ENCODE measurements around the gene CELF2.

The CELF2 gene

DNA sequence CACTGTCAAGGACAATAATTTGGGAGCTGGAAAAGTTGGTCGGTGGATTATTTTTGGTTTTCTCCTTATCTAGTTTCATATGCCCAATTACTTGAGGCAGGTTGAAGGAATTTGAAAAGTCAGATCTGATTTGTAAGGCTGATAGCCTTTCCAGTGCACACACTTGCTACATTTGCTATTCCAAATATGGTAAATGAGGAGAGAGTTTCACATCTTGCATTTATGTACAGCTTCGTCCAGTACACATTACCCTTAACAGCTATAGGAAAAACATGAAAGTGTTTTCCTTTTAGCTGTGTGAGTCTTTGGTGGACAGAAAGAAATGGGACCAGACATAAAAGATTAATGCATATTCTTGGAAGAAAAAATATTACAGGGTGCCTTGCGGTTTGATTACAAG, 201.8 kb downstream of the CELF2 start:
- DNase-seq (ENCODE audit: low spot score), result no peak

DNA sequence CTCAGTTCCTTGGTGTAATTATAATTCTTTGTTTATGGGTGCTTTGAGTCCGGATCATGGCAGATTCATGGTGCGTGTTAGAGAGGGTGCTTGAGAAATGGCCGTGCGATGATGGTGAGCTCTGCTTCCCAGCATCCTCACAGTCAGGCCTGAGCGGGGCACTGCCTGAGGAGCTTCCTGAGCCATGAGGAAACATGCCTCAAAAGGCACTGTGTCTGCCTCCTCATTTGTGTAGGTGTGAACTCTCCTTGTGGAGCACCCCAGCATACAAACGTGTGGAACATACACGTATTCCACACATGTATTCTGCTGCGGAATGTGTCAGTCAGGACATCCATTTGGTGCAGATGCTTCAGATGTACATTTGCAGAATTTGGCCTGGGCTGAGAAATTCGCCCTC, 205.4 kb downstream of the CELF2 start:
- no peak for DNase-seq (ENCODE audit: low spot score)

DNA sequence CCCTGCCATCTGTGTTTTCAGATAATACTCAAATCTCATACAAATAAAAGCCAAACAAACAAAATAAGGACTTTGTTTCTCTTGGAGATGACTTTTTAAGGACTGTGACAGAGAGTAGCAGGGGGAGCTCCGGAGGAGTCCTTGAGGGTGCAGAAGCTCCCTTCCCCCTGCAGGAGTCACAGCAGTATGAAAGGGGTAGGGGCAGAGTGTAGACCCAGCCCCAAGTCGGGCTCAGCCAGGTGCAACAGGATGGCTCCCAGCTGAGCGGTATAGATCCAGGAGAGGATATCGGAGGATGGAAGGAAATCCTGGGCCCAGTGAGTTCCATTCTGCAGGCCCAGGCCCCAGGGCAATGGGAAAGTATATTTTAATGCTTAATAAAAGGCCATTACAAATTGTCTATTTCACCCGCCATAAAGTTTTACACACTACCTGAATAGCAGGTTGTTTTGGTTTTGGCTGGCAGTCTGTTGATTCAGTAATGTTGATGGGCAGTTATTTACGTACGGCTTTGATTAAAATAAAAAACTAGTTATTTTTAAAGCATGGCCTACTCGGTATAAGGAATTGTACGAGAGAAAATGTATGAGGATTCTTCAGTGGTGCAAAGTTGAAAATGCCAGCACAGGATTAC, 206.0 kb downstream of the CELF2 start:
- DNase-seq (ENCODE audit: low spot score), result no peak

DNA sequence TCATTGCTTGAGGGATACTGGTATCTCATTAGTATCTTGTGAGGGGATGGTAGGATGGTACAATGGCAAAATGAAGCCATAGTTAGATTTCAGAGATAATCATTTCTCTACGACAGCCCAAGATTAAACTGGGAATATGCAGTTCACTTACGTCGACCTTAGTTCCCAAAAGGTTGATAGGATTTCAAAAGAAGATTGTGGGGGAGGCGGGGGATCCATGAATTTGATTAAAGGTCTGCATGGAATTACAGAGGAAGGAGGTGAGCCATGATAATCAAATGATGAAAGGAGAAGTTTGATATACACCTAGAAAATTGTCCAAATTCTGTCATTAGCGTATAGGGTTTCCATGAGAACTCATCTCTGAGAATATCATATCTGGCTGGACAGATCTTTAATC, 206.6 kb downstream of the CELF2 start:
- DNase-seq (ENCODE audit: low spot score), result no peak

DNA sequence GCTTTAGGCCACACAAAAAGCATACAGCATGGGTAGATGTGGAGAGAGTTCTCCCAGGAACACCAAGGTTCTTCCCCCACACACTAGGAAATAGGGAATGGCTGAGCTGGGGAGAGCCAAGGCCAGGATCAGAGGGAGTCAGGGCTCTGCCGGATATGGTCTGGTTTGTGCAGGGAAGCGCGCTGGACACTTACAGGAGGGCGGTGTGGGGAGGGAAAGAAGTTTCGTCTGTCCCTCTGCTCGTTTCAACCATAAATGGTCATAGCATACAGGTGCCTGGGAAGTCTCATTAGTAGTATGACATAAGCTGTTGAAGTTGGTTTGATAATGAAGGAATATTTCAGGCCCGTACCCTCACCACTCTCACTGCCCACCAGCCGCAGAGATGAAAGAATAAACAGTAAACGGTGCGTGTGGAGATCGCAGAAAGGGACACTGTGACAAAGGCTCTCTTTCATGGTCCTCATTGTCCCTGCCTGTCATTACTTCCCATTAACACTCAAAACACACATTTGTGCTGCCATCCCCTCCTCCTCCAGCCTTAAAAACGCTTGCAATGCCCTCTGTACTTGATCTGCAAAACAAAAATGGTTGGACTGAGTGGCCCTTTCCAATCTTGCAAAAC, 207.2 kb downstream of the CELF2 start:
- no peak for DNase-seq (ENCODE audit: low spot score)

DNA sequence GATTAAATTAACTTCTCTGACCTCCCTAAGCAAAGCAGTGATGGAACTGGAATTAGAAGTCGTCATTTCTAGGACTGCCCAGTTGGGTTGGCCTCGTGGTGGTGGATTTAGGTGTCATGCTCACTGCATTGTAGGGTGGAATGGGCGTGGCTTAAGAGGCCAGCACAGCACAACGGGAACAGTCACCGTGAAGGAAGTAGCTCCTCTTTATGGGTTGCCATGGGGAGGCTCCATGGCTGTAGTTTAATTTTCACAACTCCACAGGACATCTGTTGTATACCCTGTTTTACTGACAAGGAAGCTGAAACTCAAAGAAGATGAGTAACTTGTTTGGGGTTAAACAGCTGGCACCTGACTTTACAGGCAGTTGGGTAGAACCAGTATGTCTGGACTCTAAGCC, 208.3 kb downstream of the CELF2 start:
- no peak for DNase-seq (ENCODE audit: low spot score)

DNA sequence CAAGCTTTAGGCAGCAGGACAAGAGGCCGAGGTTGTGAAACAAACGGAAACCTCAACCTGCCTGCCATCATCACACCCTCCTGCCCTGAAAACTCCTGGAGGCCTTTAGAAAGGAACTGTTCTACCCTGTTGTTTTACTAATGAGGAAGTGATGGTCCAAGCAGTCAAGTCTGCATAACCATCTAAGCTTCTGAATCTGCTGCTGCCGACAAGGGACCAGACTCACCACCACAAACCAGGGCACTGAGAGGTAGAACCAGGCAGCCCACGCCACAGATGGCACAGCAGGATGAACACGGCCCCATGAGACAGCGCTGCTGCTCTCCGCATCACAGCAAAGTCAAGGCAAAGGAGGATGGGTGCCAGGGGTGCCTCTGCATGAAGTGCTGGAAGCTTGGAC, 209.4 kb downstream of the CELF2 start:
- DNase-seq (ENCODE audit: low spot score), result no peak

DNA sequence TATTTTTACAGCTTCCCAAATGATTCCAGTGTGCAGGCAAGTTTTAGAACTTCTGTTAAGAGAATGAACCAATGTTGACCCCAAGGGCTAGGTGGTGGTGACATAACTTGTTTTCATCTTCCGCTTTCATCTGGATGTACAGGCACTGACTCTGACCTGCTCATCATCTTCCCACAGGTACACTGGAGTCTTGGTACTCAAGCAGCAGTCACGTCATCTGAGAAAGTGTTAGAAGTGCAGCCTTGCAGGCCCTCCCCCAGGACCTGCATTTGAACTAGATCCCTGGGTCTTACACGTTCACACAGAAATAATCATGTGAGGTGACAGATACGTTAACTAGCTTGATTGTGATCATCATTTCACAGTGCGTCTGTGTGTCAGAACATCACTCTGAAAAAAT, 212.2 kb downstream of the CELF2 start:
- no peak for DNase-seq (ENCODE audit: low spot score)

DNA sequence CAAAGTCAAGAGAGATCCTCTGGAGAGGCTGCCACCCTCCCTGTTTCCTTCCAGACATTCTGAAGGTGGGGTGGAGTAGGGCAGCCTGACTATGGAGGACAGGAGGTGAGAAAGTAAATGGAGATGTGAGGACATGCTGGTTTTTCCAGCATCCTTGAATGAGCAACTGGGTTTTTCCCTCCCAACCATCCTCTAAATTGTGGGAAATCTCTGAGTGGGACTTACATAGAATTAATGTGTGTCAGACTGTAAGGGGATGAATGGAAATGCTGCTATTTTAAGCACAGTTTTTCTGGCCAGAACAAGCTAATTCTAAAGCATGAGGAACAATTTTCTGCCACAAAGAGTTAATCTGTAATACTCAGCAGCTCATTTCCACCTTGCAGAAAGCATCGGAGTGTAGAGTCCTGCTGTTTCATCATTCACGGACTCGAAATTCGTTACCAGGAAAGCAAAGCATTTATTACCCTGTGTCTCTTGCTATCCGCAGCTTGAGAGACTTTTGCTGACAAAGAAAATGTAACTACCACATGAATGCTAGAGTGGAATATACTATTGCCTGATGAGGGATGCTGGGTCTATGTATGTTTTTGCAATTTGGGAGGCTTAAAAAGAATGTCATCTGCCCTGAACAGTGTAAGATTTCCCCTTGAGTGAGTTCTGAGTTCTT, 213.0 kb downstream of the CELF2 start:
- DNase-seq (ENCODE audit: low spot score), result no peak

DNA sequence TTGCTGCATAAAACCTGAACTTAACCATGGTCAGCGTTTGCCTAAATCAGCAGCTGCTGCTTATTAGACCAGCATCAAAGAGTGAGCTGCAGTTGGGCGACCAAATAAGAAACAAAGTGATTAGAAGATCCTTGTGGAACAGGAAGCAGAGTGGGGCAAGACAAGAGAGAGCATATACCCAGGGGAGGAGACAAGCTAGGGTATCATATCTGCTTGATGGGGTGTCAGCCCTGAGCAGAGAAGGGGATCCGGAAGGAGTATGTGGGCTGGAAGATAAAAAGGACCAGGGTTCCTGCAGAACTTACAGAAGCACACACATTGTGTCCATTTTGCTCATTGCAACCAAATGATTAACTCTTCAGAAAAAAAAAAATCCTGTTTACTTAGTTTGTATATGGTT, 213.6 kb downstream of the CELF2 start:
- DNase-seq (ENCODE audit: low spot score), result no peak

DNA sequence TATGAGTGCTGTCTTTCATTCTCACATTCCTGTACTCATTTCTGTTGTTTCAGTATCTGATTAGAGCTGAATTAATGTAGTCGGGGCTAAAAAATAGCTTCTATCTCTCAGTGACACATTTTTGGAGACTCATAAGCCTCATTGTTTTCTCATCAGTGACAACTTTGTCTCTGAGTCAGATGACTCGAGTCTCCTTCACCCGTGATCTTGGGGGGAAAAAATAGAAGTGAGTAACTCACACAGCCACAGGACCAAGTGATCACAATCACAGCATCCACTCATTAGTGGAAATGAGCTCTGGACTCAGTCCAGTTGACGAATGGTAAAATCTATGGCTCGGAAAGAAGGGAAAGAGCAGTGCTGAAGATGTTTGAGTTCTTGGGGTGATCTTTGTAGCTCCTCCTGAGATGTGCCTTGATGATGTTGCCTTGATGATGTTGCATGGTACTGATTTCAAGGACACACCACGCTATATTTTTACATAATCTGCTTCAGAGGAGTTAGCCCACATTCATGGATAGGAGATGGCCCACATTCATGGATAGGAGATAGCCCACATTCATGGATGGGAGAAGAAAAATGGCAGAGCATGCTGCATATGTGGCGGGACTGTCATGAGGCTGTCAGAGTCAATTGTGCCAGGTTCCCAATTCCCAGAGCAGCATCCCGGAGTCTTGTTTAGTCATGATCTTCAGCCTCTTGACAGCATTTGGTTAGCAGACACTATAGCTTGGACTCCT, 214.7 kb downstream of the CELF2 start:
- no peak for DNase-seq (ENCODE audit: low spot score)

DNA sequence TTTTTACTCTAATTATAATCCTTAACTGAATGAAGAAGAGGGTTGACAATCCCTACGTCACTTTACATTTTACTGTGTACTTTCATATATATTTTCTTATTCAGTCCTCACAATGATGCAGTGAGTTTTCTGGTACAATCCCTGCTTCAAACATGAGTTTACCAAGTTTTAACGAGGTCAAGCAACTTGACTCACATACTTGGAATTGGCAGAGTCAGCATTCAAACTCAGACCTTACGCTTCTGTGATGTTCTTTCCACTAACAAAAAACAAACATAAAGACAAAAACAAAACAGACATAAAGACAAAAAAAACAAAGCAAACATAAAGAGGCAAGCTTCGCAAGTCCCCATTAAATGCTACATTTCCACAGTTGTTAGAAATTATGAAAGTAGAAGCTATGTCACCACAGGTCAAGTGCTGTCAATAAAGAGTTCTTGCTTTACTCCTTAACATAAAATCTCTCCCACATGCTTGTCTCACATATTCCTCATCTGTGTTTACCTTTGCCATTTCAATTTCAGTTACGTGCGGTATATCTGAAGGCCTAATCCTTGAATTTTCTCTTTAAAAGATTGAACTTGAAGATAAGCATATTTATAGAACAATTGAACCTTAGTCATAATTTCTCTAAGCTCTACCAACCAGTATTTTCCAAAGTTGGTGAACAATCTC, 217.3 kb downstream of the CELF2 start:
- DNase-seq (ENCODE audit: low spot score), result no peak

DNA sequence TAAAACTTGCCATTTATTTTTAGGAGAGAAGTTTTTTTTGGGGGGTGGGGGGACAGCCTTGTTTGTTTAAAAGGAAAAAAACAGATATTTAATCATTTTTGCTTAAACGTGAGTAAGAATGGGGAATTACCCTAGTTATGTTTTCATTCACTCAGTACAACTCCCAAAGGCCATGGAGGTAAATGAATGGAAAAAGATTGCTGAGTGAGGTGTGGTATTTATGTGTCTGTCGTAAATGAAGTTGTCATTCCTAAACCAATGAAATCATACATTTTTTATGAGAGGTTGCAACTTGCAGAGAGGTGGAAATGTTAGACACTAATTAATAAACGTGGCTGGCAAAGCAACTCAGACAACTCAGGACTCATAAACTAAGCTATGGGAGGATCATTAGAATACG, 218.1 kb downstream of the CELF2 start:
- no peak for DNase-seq (ENCODE audit: low spot score)

DNA sequence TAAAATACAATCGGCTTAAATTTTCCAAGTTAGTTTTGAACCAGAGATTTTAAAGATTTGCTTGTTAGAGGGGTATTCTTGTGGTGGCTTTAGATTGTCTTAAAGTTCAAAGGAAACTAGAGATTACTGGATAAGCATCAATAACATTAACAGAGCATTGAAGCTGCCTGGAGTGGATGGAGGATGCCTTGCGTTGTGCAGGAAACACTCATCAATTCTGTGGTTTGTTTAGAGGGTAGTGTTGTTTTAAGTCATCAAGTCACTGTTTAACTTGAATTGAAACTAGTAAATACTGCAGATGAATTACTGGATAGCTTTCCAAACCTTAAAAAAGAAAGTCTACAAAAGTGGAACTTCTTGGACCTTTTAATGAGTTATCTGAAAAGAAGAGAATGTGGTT, 218.6 kb downstream of the CELF2 start:
- no peak for DNase-seq (ENCODE audit: low spot score)

DNA sequence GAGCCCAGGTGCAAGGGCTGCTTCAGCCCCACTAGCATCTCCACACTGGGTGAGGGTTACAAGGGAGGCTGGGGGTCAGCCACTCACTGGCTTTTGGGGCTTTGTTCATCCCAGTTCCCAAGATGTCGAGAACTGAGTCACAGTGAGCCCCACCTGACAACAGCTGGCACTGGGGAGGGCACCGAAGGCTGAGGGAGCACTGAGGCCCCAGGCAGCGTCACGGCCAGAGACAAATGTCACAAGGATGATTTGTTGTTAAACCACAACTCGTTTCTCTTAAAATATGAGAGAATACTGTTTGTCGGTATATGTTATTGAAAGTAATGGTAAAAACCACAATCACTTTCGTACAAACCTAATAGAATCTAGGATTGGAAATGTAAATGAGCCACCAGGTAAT, 219.9 kb downstream of the CELF2 start:
- DNase-seq (ENCODE audit: low spot score), result no peak

DNA sequence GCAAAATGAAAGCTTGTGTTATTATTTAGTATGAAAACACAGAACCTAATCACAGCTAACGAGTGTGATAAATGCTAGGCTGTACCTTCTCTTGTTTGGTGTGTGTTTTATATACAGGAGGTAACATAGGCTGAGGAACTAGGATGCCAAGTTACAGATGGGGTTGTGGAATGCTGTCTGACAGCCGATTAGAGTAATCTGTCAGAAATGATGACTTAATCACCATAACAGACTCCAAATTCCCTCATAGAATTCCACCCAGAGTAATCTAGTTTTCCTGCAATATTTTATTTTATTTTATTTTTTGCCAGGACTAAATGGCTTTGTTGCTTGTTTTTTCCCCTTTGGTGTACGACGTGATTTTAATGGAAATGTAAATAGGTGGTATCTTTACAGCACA, 221.2 kb downstream of the CELF2 start:
- no peak for DNase-seq (ENCODE audit: low spot score)

DNA sequence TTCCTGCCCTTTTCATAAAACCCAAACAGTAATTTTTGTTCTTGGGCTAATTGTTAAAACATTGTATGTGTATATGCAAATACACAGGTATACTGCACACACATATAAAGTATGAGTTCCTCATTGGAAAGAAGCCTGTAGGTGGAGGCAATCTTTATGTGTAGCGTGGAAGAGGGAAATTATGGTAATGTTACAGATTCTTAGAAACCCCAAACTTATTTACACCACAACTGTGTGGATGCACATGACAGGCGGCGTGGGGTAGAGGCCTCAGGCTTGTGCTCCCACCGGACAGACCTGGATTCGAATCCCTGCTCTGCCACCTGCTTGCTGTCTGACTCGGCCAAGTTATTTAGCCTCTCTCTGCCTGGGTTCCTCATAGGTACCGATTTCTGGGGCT, 223.0 kb downstream of the CELF2 start:
- no peak for DNase-seq (ENCODE audit: low spot score)

DNA sequence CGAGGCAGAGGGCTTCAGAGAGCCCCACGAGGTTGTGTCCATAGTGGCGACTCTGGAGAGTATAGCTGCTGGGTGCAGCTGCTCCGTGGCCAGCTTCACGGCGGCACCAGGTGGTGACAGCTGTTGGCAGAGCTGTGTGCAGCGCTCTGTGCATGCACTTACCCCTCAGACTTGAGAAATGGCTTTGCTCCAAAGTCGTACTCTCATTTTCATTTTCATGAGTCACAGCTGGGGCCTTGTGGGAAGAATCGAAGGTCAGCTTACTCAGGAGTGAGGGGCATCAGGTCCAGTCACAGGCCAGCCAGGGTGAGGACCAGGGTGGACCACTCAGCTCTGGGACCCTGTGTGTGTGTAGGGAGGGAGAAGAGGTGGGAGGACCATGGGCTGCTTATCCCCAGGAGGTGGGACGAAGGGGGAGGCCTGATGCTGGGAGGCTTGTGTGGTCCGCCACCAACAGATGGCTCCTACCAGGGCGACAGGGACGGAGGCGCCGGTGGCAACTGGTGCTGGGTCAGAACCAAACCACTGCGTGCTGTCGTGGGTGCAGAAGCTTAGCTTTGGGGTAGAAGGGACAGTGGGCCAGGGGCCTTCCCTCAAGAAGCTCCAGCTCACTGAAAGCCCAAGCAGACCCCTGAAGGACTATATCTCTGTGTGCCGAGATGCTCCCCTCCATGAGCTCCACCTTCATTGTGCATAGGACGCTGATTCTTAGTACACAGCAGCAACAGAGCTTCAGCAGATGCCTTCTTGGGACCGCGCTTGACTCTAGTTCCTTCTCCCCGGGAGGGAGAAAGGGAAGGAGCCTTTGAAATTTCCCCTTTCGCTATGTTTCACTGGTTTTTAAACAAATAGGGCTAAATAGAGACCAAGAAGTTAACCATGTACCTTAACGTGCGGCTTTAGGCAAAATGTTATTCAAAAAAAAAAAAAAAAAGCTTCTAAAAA, 225.0 kb downstream of the CELF2 start:
- DNase-seq (ENCODE audit: low spot score), result no peak

DNA sequence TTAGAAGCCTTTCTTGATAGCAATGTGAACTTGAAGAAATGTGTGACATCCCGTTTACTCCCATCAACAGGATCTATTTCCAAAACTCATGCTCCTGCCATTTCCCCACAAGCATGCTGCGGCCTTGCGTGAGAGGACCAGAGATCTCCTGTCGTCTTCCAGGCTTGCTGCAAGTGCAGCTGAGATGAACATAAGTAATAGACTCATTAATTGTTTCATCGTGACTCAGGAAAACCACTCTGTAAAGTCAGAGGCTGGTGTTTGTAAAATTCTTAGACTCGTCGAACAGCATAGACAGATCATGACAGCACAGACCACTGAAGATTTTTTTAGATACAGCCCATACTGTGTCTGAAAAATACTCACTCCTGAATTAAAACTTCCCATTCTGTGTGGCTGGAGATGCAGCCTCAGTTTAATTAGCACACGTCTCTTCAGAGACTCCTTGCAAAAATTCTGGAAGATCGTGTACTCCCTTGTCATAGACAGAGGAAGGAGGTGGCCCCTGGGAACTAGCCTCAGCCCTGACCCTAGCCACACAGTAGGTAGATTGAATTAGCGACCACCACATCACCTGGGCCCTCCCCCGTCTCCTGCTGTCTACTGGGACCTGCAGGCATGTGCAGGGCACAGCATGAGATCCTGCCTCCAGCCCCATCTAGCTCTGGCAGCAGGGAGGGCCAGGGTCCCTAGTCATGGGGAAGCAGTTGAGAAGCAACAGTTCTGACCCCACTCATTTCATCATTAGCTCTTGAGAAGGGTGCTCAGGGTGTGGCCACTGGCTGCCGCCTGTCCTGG, 226.0 kb downstream of the CELF2 start:
- DNase-seq (ENCODE audit: low spot score), result no peak

DNA sequence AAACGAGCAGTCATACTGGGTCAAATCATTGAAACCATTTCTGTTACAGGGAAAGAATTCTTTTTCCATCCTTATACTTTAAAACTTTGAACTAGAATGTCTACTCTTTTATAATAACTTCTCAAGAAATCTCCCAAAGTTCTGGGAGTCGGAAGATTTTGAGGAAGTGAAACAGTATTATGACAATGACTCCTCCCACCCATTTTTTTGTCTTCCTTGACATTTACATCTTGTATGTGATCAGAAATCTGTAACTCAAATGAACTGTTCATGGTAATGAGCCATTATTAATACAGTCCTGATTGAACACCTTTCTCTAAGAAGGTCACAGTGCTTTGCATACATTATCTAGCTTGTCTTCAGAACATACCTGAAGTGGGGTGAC, 227.4 kb downstream of the CELF2 start:
- no peak for DNase-seq (ENCODE audit: low spot score)
